ENCODE data around the gene CNTNAP2. TPM values are rescaled to one million over a fixed set of nuclear protein-coding genes. Genes with fewer than 3 reads are reported as not detected.

The CNTNAP2 gene
- total RNA-seq, 2 experiments from 2014 or later, result not detected

DNA sequence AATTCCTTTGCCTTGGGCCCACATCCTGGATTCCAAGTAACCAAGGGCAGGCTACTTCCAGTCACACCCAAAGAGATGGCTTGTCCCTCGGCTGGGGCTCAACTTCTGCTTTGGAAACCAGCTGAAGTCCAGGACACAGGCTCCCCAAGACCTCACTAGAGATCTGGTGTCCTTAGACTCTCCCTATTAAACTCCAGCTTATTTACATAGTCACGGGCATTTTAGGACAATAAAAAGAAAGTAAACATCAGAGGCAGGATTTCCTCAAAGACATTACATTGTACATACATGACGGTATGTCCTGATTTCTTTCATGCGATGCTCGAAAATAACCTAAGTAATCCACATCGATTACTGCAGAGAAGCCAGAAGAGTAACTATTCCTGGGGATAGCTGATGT lies 2012.4 kb downstream of the CNTNAP2 start:
- POLR2A ChIA-PET, result no interaction called here
- Mint-ChIP-seq H3K9me3 (no peaks in the 10 kb centered on the region), H3K27me3 (no peaks in the 10 kb centered on the region), H3K36me3 (no peaks in the 10 kb centered on the region), H3K27ac (no peak overlapping the region), H3K4me1 (no peaks in the 10 kb centered on the region), H3K4me3 (no peak overlapping the region)
- no peak for DNase-seq
- no peak for ATAC-seq (ENCODE audit: low read depth)

DNA sequence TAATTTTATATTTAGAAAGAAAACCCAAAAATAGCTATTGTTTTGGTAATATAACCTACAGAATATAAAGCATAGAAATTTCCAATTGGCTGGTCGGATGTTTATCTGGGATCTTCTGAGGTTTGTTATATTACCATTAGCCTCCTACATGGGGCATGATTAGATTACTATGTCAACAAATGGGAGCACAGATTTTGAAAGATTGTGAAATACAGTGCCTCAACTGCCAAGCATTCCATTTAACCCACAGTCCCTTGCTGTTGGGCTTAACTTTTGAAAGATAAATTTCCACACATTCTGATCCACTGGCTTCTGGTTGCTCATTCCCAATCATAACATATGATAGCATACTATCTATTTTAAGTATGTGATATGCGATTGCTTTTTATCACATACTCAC lies 2018.5 kb downstream of the CNTNAP2 start:
- H3K4me3 Mint-ChIP-seq, result no peak overlapping the region
- no peak overlapping the region for H3K27ac Mint-ChIP-seq
- POLR2A ChIA-PET, result no interaction called here
- DNase-seq (no peak), ATAC-seq (ENCODE audit: low read depth) (no peak)
- H3K9me3 Mint-ChIP-seq, result no peaks in the 10 kb centered on the region
- peaks cover 2% of the 10 kb centered on the region for H3K27me3 Mint-ChIP-seq
- no peaks in the 10 kb centered on the region for H3K36me3 Mint-ChIP-seq
- no peaks in the 10 kb centered on the region for H3K4me1 Mint-ChIP-seq

DNA sequence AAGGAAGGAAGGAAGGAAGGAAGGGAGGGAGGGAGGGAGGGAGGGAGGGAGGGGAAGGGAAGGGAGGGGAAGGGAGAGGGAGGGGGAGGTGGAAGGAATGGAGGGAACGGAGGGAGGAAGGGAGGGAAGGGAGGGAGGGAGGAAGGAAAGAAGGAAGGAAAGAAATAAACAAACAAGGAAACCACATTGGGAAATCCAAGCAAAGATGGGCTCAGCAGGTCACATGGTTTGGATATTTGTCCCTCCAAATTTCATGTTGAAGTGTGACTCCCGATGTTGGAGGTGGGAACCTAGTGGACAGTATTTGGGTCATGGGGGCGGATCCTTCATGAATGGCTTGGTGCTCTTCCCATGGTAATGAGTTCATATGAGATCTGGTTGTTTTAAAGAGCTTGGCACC lies 2019.4 kb downstream of the CNTNAP2 start:
- Mint-ChIP-seq H3K27ac (no peak overlapping the region), H3K27me3 (peaks cover 2% of the 10 kb centered on the region), H3K9me3 (no peaks in the 10 kb centered on the region), H3K4me3 (no peak overlapping the region), H3K36me3 (no peaks in the 10 kb centered on the region), H3K4me1 (no peaks in the 10 kb centered on the region)
- ATAC-seq (ENCODE audit: low read depth) (no peak), DNase-seq (no peak)
- POLR2A ChIA-PET, result no interaction called here

DNA sequence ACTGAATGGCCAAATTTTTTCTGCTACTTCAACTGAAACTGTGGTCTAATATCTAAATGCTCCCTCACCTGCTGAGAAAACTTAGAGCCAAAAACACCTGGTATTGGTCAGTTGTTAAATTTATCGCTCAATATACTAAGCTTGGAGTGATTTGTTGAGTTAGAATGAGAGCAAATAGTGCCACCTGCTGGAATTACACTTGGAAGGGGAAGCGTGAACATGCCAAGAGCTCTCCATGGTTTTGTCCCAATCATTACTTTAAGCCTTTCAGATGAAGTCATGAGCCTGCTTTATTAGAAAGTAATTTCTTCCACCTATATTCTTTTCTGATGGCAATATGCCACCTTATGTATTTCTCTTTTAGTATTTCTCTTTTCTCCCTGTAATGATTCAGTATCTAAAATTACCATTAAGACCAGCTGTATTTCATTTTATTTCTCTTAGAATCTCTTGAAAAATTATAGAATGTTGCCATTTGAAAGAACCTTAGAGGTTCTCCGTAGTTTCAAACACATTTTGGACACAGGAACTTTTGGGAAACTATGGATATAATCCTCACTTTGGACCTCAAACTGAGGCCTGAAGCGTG lies 2026.2 kb downstream of the CNTNAP2 start:
- DNase-seq, result no peak
- peaks cover 3% of the 10 kb centered on the region for H3K27me3 Mint-ChIP-seq

DNA sequence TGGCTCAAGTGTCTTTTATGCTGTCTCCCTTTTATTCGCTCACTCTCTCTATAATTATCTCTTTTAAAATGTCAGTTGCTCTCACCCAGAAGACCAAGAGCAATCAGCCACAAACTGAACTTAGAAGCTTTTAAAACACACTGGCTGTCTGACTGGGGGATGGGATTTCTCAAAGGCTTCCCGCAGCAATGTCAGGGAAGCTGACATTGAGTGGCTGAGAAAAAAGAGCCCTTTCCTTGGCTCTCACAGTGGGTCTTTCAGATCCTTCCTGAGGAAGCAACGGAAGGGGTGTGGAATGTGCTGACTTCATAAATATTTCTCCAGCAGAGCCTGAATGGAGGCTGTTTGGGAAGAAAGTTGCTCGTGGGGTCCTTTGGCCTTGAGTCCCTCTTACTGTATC lies 2028.2 kb downstream of the CNTNAP2 start:
- H3K4me1 Mint-ChIP-seq, result no peaks in the 10 kb centered on the region
- POLR2A ChIA-PET, result no interaction called here
- no peak overlapping the region for H3K4me3 Mint-ChIP-seq
- no peak overlapping the region for H3K27ac Mint-ChIP-seq
- no peak for ATAC-seq (ENCODE audit: low read depth)
- no peaks in the 10 kb centered on the region for H3K36me3 Mint-ChIP-seq
- H3K9me3 Mint-ChIP-seq, result no peaks in the 10 kb centered on the region
- H3K27me3 Mint-ChIP-seq, result peaks cover 3% of the 10 kb centered on the region
- DNase-seq, result no peak

More for the DNA sequence above, 2026.2 kb downstream of the CNTNAP2 start:
- no peaks in the 10 kb centered on the region for H3K9me3 Mint-ChIP-seq
- no peak for ATAC-seq (ENCODE audit: low read depth)
- POLR2A ChIA-PET, result no interaction called here
- no peaks in the 10 kb centered on the region for H3K36me3 Mint-ChIP-seq
- H3K4me3 Mint-ChIP-seq, result no peak overlapping the region
- H3K27ac Mint-ChIP-seq, result no peak overlapping the region
- no peaks in the 10 kb centered on the region for H3K4me1 Mint-ChIP-seq

DNA sequence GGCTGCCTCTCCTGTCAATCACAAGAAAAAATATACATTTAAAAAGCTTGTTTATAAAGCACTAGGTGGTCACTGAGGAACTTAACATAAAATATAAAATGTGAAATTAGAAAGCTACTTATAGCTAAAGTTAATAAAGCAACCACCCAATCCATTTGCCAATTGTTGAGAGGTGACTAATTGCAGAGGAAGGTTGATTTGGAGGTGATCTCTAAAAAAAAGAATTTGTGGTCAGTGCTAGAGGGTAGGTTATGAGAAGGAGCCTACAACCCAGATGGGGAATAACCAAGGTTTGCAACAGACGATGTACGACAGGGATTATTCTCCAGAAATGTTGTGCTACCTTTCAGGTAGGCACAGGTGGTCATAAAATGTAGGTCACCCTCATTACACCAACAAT lies 2029.7 kb downstream of the CNTNAP2 start:
- no peak for DNase-seq
- Mint-ChIP-seq H3K9me3 (no peaks in the 10 kb centered on the region), H3K36me3 (no peaks in the 10 kb centered on the region), H3K27me3 (peaks cover 3% of the 10 kb centered on the region), H3K4me1 (no peaks in the 10 kb centered on the region), H3K4me3 (no peak overlapping the region), H3K27ac (no peak overlapping the region)
- ATAC-seq (ENCODE audit: low read depth), result no peak
- POLR2A ChIA-PET, result no interaction called here

DNA sequence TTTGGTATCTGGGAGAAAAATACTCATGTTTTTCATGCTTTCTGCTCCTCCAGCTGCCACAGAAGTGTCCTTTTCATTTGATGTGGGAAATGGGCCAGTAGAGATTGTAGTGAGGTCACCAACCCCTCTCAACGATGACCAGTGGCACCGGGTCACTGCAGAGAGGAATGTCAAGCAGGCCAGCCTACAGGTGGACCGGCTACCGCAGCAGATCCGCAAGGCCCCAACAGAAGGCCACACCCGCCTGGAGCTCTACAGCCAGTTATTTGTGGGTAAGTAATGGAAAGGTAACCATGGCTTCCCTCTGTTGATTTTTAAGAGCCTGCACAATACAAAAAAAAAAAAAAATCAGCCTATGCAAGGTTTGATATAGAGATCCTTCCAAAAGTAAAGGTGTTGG lies 2030.8 kb downstream of the CNTNAP2 start:
- H3K9me3 Mint-ChIP-seq, result no peaks in the 10 kb centered on the region
- H3K27ac Mint-ChIP-seq, result no peak overlapping the region
- no peak for ATAC-seq (ENCODE audit: low read depth)
- DNase-seq, result no peak
- no peak overlapping the region for H3K4me3 Mint-ChIP-seq
- H3K27me3 Mint-ChIP-seq, result peaks cover 1% of the 10 kb centered on the region
- H3K4me1 Mint-ChIP-seq, result no peaks in the 10 kb centered on the region
- no peaks in the 10 kb centered on the region for H3K36me3 Mint-ChIP-seq
- POLR2A ChIA-PET, result no interaction called here

DNA sequence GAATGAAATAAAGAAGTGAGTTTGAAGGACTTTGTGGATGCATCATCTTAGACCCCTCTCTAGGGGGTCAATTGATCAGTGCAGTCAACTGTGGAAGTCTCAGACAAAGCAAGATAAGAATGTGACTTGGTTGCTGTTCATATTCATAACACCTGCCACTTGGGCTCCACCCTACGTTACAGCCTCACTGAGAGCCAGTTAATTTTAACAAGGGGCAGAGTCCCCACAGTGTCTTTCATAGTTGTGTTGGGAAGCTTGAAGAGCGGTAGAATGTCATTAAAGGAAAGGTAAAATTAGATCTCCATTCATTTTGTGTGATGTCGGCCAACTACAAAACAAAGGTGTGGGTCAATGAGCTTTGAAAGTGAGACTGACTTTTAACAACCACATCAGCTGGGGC lies 2031.9 kb downstream of the CNTNAP2 start:
- Mint-ChIP-seq H3K27ac (no peak overlapping the region), H3K36me3 (no peaks in the 10 kb centered on the region), H3K9me3 (no peaks in the 10 kb centered on the region), H3K4me3 (no peak overlapping the region), H3K27me3 (no peaks in the 10 kb centered on the region), H3K4me1 (no peaks in the 10 kb centered on the region)
- DNase-seq (no peak), ATAC-seq (ENCODE audit: low read depth) (no peak)
- POLR2A ChIA-PET, result no interaction called here

DNA sequence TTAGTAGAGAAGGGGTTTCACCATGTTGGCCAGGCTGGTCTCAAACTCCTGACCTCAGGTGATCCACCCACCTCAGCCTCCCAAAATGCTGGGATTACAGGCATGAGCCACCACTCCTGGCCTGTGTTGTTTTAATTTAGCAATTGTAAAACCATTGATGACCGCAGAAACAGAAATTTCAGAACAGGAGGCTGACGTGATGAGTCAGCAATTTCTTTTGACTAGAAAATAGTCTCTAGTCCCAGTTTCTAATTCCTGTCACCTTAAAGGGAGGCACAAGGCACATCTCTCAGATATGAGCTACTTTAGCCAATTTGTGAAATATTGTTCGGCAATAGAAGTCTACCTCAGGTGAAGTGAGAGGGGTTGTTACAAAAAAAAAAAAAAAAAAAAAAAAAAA lies 2033.1 kb downstream of the CNTNAP2 start:
- POLR2A ChIA-PET, result no interaction called here
- no peak overlapping the region for H3K4me3 Mint-ChIP-seq
- H3K4me1 Mint-ChIP-seq, result no peaks in the 10 kb centered on the region
- no peaks in the 10 kb centered on the region for H3K36me3 Mint-ChIP-seq
- DNase-seq, result no peak
- H3K9me3 Mint-ChIP-seq, result no peaks in the 10 kb centered on the region
- ATAC-seq (ENCODE audit: low read depth), result no peak
- no peaks in the 10 kb centered on the region for H3K27me3 Mint-ChIP-seq
- H3K27ac Mint-ChIP-seq, result no peak overlapping the region

DNA sequence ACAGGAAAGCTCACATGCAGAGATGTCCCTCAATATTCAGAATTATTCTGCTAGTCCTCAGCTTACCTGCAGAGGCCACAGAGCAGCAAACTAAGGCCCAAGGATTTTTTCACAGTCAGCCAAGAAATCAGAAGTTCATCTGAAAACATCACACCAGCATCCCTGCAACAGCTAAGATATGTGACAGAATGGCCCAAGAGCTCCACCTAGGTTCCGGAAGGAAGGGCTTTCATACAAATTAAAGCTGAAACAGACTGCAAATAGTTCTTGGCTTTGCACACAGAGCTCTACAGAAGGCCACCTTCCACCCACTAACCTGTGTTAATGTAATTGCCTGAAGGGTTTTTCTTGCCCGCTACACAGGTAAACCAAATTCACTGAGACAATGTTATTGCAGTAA lies 2035.2 kb downstream of the CNTNAP2 start:
- POLR2A ChIA-PET, result no interaction called here
- H3K27ac Mint-ChIP-seq, result no peak overlapping the region
- H3K9me3 Mint-ChIP-seq, result no peaks in the 10 kb centered on the region
- DNase-seq, result no peak
- no peaks in the 10 kb centered on the region for H3K27me3 Mint-ChIP-seq
- no peaks in the 10 kb centered on the region for H3K4me1 Mint-ChIP-seq
- H3K36me3 Mint-ChIP-seq, result no peaks in the 10 kb centered on the region
- ATAC-seq (ENCODE audit: low read depth), result no peak
- no peak overlapping the region for H3K4me3 Mint-ChIP-seq

DNA sequence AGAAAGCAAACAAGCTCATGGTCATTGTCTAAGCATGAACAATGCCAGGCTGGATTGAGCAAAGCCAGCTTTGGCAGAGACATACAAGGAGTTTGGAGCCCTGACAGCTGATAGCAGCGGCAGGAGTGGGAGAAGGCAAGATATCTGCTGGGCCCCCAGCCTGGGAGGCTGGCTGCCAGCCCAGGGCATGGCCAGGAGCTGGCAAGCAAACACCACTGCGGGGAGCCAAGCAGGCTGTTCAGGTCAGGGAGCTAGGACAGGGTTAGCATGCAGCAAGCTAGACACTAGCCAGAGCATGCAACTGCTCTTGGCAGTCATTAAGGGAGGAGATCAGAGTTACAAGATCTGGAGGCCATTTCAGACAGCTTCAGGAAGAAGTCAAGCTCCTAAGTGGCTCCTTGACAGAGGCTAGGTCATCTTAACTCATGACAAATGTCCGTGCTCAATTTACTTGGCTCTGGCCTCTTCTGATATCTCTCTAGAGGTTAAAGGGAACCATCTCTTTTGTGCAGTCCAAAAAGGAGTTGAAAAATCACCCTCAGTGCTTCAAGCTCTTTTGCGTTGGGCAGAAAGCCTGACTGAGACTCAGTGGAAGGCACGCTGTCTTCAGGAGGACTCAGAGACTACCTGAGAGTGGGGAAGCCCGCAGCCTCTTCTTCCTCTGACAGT lies 2037.1 kb downstream of the CNTNAP2 start:
- H3K36me3 Mint-ChIP-seq, result no peaks in the 10 kb centered on the region
- POLR2A ChIA-PET, result no interaction called here
- no peaks in the 10 kb centered on the region for H3K9me3 Mint-ChIP-seq
- H3K4me1 Mint-ChIP-seq, result no peaks in the 10 kb centered on the region
- DNase-seq, result no peak
- ATAC-seq (ENCODE audit: low read depth), result no peak
- no peaks in the 10 kb centered on the region for H3K27me3 Mint-ChIP-seq
- H3K4me3 Mint-ChIP-seq, result no peak overlapping the region
- H3K27ac Mint-ChIP-seq, result no peak overlapping the region

DNA sequence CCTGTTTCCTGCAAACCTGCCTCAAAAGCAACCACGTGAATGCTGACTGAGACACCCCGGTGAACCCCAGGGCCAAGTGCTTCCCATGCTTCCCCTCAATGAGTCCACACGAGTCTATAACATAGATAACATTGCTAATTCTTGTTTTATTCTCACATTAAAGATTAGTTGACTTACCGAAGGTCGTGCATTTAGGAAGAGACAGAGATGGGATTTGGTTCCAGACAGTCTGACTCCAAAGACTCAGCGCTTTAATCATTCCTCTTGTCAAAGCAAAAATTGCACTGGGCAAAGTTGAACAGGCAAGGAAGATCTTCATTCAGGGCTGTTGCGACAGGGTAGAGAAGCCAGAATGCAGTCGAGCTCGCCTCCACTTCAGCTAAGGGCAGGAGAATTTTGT lies 2038.4 kb downstream of the CNTNAP2 start:
- ATAC-seq (ENCODE audit: low read depth), result no peak
- H3K4me3 Mint-ChIP-seq, result no peak overlapping the region
- no peak overlapping the region for H3K27ac Mint-ChIP-seq
- no peaks in the 10 kb centered on the region for H3K9me3 Mint-ChIP-seq
- DNase-seq, result no peak
- no peaks in the 10 kb centered on the region for H3K36me3 Mint-ChIP-seq
- POLR2A ChIA-PET, result no interaction called here
- no peaks in the 10 kb centered on the region for H3K4me1 Mint-ChIP-seq
- H3K27me3 Mint-ChIP-seq, result no peaks in the 10 kb centered on the region

DNA sequence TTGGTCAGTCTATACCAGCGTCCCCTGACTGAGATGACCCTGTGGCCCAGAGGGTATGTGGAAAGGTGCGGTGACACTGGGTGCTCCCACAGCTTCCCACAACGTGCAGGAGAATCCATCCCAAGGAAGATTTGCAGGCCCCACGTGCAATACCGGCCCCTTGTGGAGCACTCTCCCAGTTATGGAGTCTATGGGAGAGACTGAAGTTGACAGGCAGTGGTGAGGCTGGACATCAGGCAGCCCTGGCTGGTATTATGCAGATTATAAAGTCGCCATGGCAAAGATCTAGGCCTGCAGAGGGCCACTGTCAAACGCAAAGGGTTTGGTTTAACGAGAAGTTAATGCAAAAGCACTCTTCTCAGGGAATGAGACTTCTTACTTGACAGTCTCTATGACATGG lies 2039.2 kb downstream of the CNTNAP2 start:
- no peaks in the 10 kb centered on the region for H3K27me3 Mint-ChIP-seq
- no peaks in the 10 kb centered on the region for H3K9me3 Mint-ChIP-seq
- ATAC-seq (ENCODE audit: low read depth), result no peak
- no peak overlapping the region for H3K27ac Mint-ChIP-seq
- no peak for DNase-seq
- H3K4me1 Mint-ChIP-seq, result no peaks in the 10 kb centered on the region
- POLR2A ChIA-PET, result no interaction called here
- no peaks in the 10 kb centered on the region for H3K36me3 Mint-ChIP-seq
- no peak overlapping the region for H3K4me3 Mint-ChIP-seq

DNA sequence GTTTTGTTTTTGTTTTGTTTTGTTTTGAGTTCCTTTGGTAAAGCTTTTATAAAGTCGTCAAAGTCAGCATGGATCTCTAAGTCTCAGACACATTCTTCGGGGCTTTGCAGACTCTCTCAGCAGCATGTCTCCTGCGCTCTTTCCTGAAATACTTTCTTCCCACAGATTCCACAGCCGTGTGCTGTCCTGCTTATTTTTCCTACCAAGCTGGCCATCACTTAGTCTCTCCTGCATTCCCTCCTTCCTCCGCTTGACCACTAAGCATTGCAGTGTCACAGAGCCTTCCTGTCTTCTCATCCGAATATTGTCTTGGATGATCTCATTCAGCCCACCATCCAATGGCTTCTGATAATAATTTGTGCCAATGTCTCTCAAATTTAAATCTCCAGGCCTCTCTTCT lies 2039.6 kb downstream of the CNTNAP2 start:
- Mint-ChIP-seq H3K4me3 (no peak overlapping the region), H3K36me3 (no peaks in the 10 kb centered on the region), H3K4me1 (no peaks in the 10 kb centered on the region), H3K9me3 (no peaks in the 10 kb centered on the region), H3K27me3 (no peaks in the 10 kb centered on the region), H3K27ac (no peak overlapping the region)
- ATAC-seq (ENCODE audit: low read depth) (no peak), DNase-seq (no peak)
- POLR2A ChIA-PET, result no interaction called here

DNA sequence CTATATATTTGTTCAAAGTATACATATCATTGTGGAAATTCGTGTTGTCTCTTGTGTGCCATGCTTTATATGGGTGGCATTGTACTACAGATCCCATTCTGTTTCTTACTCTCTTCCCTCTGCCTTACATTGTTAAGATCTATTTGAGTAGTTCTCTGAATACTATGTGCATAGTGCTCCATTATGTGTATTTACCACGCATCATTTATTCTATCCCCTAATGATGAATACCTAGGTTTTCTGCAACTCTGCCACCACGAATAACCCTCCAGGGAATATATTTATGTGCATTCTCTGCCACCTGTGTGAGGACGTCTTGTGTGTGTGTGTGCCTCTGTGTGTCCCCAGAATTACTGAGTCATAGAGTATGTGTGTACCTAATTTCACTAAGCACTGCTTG lies 2042.7 kb downstream of the CNTNAP2 start:
- H3K4me3 Mint-ChIP-seq, result no peak overlapping the region
- ATAC-seq (ENCODE audit: low read depth), result no peak
- POLR2A ChIA-PET, result no interaction called here
- H3K27ac Mint-ChIP-seq, result no peak overlapping the region
- no peaks in the 10 kb centered on the region for H3K36me3 Mint-ChIP-seq
- H3K4me1 Mint-ChIP-seq, result no peaks in the 10 kb centered on the region
- H3K9me3 Mint-ChIP-seq, result no peaks in the 10 kb centered on the region
- no peaks in the 10 kb centered on the region for H3K27me3 Mint-ChIP-seq
- DNase-seq, result no peak
